Brain microvascular endothelial cell (primary cell): ENCODE data around the gene MTG2.

Source experiments
- DNase-seq: peaks from one replicate; pipeline ENCODE4 v3.0.0-alpha.2; 2020
- H3K27ac ChIP-seq: fragments of 250-450 bp; sonication (Bioruptor Pico); 2 replicates; pipeline ENCODE4 v1.5.1; 2020; ENCODE audit warnings: mild to moderate bottlenecking, moderate library complexity
- H3K27me3 ChIP-seq: fragments of 250-450 bp; sonication (Bioruptor Pico); replicated peaks from 2 replicates; pipeline ENCODE4 v1.5.1; 2020; ENCODE audit warnings: mild to moderate bottlenecking
- H3K36me3 ChIP-seq: fragments of 250-450 bp; sonication (Bioruptor Pico); replicated peaks from 2 replicates; pipeline ENCODE4 v1.5.1; 2020; ENCODE audit warnings: mild to moderate bottlenecking
- H3K4me3 ChIP-seq: 2 replicates; pipeline ENCODE4 v1.5.1; 2011; ENCODE audit warnings: low read depth, mild to moderate bottlenecking, control low read depth, low read length, moderate library complexity
- CTCF ChIP-seq: IDR thresholded peaks from 2 replicates; pipeline ENCODE4 v1.5.1; 2011; ENCODE audit warnings: low read depth, mild to moderate bottlenecking, moderate library complexity, low read length, control low read depth, inconsistent platforms; ENCODE audit errors: missing control alignments
- in situ Hi-C: cut with HindIII; loops from 2 replicates; pipeline ENCODE4 v1.10.0; 2017; ENCODE audit warnings: low sequenced_read_pairs, low pct_ligation_motif_present

The MTG2 gene

GRCh38 chr20:62155428-62156253, 27.2 kb upstream of the MTG2 start:
- H3K36me3 ChIP-seq: no peaks in the 10 kb centered on the region
- TF ChIP-seq CTCF: no peak
- H3K27ac ChIP-seq: no peak overlapping the region
- no peaks in the 10 kb centered on the region for H3K27me3 ChIP-seq
- no peak overlapping the region for H3K4me3 ChIP-seq
- DNase-seq: no peak
- in situ Hi-C loops: no loop called here

GRCh38 chr20:62156254-62156556, 26.6 kb upstream of the MTG2 start:
- no peak for DNase-seq
- no peak overlapping the region for H3K27ac ChIP-seq
- in situ Hi-C loops: no loop called here
- H3K4me3 ChIP-seq: no peak overlapping the region
- TF ChIP-seq CTCF: no peak
- no peaks in the 10 kb centered on the region for H3K27me3 ChIP-seq
- no peaks in the 10 kb centered on the region for H3K36me3 ChIP-seq

DNA sequence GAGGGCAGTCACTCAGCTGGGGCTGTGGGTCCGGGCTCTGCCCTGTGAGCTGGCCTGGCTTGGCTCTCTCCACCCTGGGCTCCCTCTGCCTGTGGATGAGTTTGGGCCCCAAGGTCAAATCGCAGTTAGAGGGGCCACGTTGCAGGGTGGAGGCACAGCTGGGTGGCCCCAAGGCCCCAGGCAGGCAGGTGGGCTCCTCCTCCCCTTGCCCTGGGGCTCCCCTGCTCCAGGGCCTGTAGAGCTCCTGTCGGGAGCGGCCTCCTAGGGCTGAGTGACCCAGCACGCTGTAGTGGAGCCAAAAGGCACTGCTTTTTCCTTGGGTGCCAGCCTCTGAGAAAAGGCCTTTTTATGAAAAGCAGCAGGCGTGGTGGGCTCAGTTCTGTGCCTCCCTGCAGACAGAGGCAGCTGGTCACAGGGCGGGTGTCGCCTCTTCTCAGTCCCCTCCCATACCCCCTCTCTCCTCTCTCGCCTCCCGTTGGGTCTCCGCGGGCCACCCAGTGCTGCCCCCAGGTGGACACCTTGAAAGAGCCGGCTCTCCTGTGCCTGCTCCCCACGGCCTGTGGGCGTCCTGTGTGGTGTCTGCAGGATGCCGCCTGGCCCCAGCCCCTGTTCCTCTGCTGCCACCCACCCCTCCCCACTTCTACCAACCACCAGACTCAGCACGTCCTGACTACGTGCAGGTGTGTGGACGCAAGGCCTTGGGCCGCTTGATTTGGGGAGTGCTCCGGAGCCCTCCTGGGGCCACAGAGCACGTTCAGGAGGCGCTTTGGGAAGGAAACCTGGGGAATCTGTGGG, 26.0 kb upstream of the MTG2 start:
- no peak overlapping the region for H3K4me3 ChIP-seq
- TF ChIP-seq CTCF: peak; percentile 88
- no peak overlapping the region for H3K27ac ChIP-seq
- DNase-seq: peak; percentile 42
- in situ Hi-C loops: no loop called here
- H3K36me3 ChIP-seq: peaks cover 2% of the 10 kb centered on the region
- H3K27me3 ChIP-seq: no peaks in the 10 kb centered on the region

DNA sequence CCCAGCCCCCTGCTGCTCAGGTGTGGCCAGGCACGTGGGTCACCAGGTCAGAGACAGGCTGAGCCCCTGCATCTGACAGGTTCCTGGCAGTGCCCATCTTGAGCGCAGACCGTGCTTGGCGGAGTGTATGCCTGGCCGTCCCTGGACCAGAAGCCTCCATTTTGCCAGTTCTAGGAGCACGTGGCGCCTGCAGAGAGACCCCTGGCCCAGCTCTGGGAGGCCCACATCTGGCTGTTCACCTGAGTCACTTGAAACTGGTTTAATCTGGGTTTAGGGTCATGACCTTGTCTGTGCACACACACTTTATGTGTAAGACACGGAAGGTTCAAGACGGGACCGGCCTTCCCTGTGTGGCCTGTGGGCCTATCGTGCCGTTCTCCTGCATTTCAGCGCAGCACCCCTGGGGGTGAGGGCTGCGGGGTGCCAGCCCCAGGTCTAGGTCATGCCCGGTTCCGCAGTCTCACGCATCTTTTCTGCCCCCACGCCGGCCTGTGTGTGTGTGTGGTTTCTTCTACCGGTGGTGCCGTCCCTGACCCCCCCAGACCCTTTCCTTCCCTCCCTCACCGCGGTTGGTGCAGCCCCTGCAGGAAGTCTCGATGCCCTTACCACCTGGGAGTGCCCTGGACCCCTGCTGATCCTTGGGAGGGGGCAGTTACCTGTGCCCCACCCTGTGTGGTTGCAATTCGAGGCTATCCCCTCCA, 25.3 kb upstream of the MTG2 start:
- no peaks in the 10 kb centered on the region for H3K27me3 ChIP-seq
- TF ChIP-seq CTCF: no peak
- DNase-seq: no peak
- H3K27ac ChIP-seq: no peak overlapping the region
- H3K36me3 ChIP-seq: peaks cover 2% of the 10 kb centered on the region
- in situ Hi-C loops: no loop called here
- H3K4me3 ChIP-seq: no peak overlapping the region

- H3K36me3 ChIP-seq: peaks cover 7% of the 10 kb centered on the region
- in situ Hi-C loops: no loop called here
- DNase-seq: no peak
- H3K4me3 ChIP-seq: no peak overlapping the region
- no peak overlapping the region for H3K27ac ChIP-seq
- H3K27me3 ChIP-seq: no peaks in the 10 kb centered on the region
- no peak for TF ChIP-seq CTCF
These were observed 24.8 kb upstream of the MTG2 start for GRCh38 chr20:62158088-62158400.
